A549 (cell line): ENCODE data around the gene EP300.
"Not testable (repeated sequence)": the region's sequence is repeated elsewhere in the genome, so short reads cannot be mapped to it uniquely, and the experiment has no call there.

ENCODE experiments used
- BHLHE40 ChIP-seq: IDR thresholded peaks from 2 replicates; pipeline ENCODE4 v1.6.1; 2012; ENCODE audit warnings: low read depth, low read length, inconsistent platforms
- CTCF ChIP-seq: fragments of >200 bp; sonication (Bioruptor Twin); formaldehyde crosslinking; IDR thresholded peaks from 3 replicates; pipeline ENCODE4 v1.5.1; 2016
- EP300 ChIP-seq, 2 experiments: fragments of >200 bp; sonication (Bioruptor Twin); formaldehyde crosslinking; IDR thresholded peaks; 2 replicates in 1 of 2; 3 replicates in 1 of 2; pipeline ENCODE4 v1.6.1; 2016 to 2017
- NFE2L2 ChIP-seq: fragments of 150-350 bp; conservative IDR thresholded peaks from 2 replicates; pipeline ENCODE4 v1.6.1; 2014; ENCODE audit warnings: low read length
- NPAS2 ChIP-seq: fragments of 250-450 bp; sonication (Bioruptor Pico); IDR thresholded peaks from 2 replicates; pipeline ENCODE4 v1.8.0; 2022; ENCODE audit warnings: mild to moderate bottlenecking, moderate library complexity, borderline replicate concordance
- POLR2A ChIP-seq: IDR thresholded peaks from 2 replicates; pipeline ENCODE4 v1.6.1; 2012; ENCODE audit warnings: mild to moderate bottlenecking, low read length
- RCOR1 ChIP-seq: fragments of 150-350 bp; IDR thresholded peaks from 2 replicates; pipeline ENCODE4 v1.6.1; 2014; ENCODE audit warnings: antibody characterized with exemption, low read length, low read depth
- ZNF302 ChIP-seq: fragments of 250-450 bp; sonication (Bioruptor Pico); IDR thresholded peaks from 2 replicates; pipeline ENCODE4 v1.9.0; 2021; ENCODE audit warnings: inconsistent platforms, mild to moderate bottlenecking, moderate library complexity
- TF ChIP-seq, protein P1 (sequence below): fragments of 200-600 bp; sonication (generic); IDR thresholded peaks from 2 replicates; pipeline ENCODE4 v1.6.1; 2016; ENCODE audit warnings: antibody characterized with exemption, mild to moderate bottlenecking, moderate library complexity
- TF ChIP-seq, protein P2 (sequence below): fragments of 450-650 bp; IDR thresholded peaks from 2 replicates; pipeline ENCODE4 v1.6.1; 2014; ENCODE audit warnings: antibody characterized with exemption

DNA sequence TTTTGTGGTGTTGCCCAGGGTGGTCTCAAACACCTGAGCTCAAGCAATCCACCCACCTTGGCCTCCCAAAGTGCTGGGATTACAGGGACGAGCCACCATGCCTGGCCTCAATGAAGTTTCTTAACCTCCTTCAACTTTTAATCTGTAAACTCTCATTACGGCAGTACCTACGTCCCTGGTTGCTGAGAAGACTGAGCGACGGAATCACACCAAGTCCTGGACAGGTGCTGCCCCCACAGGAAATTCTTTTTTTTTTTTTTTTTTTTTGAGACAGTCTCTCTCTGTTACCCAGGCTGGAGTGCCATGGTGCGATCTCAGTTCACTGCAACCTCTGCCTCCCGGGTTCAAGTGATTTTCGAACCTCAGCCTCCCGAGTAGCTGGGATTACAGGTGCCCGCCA is 24.4 kb upstream of the EP300 start:
- TF ChIP-seq NPAS2 (CRISPR knock-in tag); CTCF; NFE2L2; RCOR1; POLR2A; ZNF302 (CRISPR knock-in tag); BHLHE40; EP300 (IDR thresholded peaks at IDR 0.05): not testable (repeated sequence)
- TF ChIP-seq, protein P1, sequence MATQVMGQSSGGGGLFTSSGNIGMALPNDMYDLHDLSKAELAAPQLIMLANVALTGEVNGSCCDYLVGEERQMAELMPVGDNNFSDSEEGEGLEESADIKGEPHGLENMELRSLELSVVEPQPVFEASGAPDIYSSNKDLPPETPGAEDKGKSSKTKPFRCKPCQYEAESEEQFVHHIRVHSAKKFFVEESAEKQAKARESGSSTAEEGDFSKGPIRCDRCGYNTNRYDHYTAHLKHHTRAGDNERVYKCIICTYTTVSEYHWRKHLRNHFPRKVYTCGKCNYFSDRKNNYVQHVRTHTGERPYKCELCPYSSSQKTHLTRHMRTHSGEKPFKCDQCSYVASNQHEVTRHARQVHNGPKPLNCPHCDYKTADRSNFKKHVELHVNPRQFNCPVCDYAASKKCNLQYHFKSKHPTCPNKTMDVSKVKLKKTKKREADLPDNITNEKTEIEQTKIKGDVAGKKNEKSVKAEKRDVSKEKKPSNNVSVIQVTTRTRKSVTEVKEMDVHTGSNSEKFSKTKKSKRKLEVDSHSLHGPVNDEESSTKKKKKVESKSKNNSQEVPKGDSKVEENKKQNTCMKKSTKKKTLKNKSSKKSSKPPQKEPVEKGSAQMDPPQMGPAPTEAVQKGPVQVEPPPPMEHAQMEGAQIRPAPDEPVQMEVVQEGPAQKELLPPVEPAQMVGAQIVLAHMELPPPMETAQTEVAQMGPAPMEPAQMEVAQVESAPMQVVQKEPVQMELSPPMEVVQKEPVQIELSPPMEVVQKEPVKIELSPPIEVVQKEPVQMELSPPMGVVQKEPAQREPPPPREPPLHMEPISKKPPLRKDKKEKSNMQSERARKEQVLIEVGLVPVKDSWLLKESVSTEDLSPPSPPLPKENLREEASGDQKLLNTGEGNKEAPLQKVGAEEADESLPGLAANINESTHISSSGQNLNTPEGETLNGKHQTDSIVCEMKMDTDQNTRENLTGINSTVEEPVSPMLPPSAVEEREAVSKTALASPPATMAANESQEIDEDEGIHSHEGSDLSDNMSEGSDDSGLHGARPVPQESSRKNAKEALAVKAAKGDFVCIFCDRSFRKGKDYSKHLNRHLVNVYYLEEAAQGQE = not testable (repeated sequence)
- TF ChIP-seq, protein P2, sequence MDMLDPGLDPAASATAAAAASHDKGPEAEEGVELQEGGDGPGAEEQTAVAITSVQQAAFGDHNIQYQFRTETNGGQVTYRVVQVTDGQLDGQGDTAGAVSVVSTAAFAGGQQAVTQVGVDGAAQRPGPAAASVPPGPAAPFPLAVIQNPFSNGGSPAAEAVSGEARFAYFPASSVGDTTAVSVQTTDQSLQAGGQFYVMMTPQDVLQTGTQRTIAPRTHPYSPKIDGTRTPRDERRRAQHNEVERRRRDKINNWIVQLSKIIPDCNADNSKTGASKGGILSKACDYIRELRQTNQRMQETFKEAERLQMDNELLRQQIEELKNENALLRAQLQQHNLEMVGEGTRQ = not testable (repeated sequence)
